ENCODE results near the gene FOLH1.
"Not testable (repeated sequence)": the region's sequence is repeated elsewhere in the genome, so short reads cannot be mapped to it uniquely, and the experiment has no call there.

Gene FOLH1

GRCh38 chr11:49208006-49208721 lies at the start of gene FOLH1:
TSS of gene FOLH1 (minus strand) at chr11:49208602. CDS start at chr11:49208409, 193 bp downstream.
- no peak for DNase-seq

GRCh38 chr11:49255148-49255547 lies 46.7 kb upstream of the FOLH1 start:
- not testable (repeated sequence) for DNase-seq

- not testable (repeated sequence) for DNase-seq
Observed at GRCh38 chr11:49251212-49251611, 42.8 kb upstream of the FOLH1 start.

- DNase-seq, result not testable (repeated sequence)
Observed at GRCh38 chr11:49250398-49251115, 42.2 kb upstream of the FOLH1 start.

GRCh38 chr11:49249363-49249762 lies 41.0 kb upstream of the FOLH1 start:
- not testable (repeated sequence) for DNase-seq

GRCh38 chr11:49233685-49234084 lies 25.3 kb upstream of the FOLH1 start:
- DNase-seq, result not testable (repeated sequence)

- DNase-seq, result not testable (repeated sequence)
Observed at GRCh38 chr11:49233019-49233418, 24.6 kb upstream of the FOLH1 start.

GRCh38 chr11:49231725-49232124 lies 23.3 kb upstream of the FOLH1 start:
- DNase-seq, result not testable (repeated sequence)

GRCh38 chr11:49230534-49230933 lies 22.1 kb upstream of the FOLH1 start:
- not testable (repeated sequence) for DNase-seq

GRCh38 chr11:49230001-49230400 lies 21.6 kb upstream of the FOLH1 start:
- DNase-seq, result not testable (repeated sequence)

- DNase-seq, result not testable (repeated sequence)
Observed at GRCh38 chr11:49229136-49229535, 20.7 kb upstream of the FOLH1 start.

- not testable (repeated sequence) for DNase-seq
Observed at GRCh38 chr11:49225255-49225785, 16.9 kb upstream of the FOLH1 start.

GRCh38 chr11:49221112-49221511 lies 12.7 kb upstream of the FOLH1 start:
- no peak for DNase-seq

GRCh38 chr11:49213026-49213560 lies 4.7 kb upstream of the FOLH1 start:
- no peak for DNase-seq

- not testable (repeated sequence) for DNase-seq
Observed at GRCh38 chr11:49206999-49207398, 1.4 kb downstream of the FOLH1 start.

- DNase-seq, result no peak
Observed at GRCh38 chr11:49202287-49202976, 6.0 kb downstream of the FOLH1 start.

- not testable (repeated sequence) for DNase-seq
Observed at GRCh38 chr11:49196775-49197174, 11.6 kb downstream of the FOLH1 start.

- DNase-seq, result not testable (repeated sequence)
Observed at GRCh38 chr11:49196002-49196401, 12.4 kb downstream of the FOLH1 start.

- DNase-seq, result not testable (repeated sequence)
Observed at GRCh38 chr11:49190287-49190686, 18.1 kb downstream of the FOLH1 start.

GRCh38 chr11:49186225-49186624 lies 22.2 kb downstream of the FOLH1 start:
- DNase-seq, result not testable (repeated sequence)

GRCh38 chr11:49185597-49185996 lies 22.8 kb downstream of the FOLH1 start:
- not testable (repeated sequence) for DNase-seq

- not testable (repeated sequence) for DNase-seq
Observed at GRCh38 chr11:49184756-49185155, 23.6 kb downstream of the FOLH1 start.

GRCh38 chr11:49177936-49178335 lies 30.5 kb downstream of the FOLH1 start:
- not testable (repeated sequence) for DNase-seq

Data from NCI-H446 treated with DMSO at 0.1 percent for 48 hours (cell line).